Fibroblast of skin of back (primary cell): ENCODE results near the gene ZBTB5.
"Not testable (repeated sequence)": the region's sequence is repeated elsewhere in the genome, so short reads cannot be mapped to it uniquely, and the experiment has no call there.

Source experiments
- DNase-seq: peaks from one replicate; pipeline ENCODE4 v3.0.0-alpha.2; 2013

The ZBTB5 gene

GRCh38 chr9:37447111-37447510, 18.1 kb downstream of the ZBTB5 start:
- DNase-seq: no peak

GRCh38 chr9:37446401-37446800, 18.8 kb downstream of the ZBTB5 start:
- DNase-seq: no peak

GRCh38 chr9:37445832-37446231, 19.4 kb downstream of the ZBTB5 start:
- no peak for DNase-seq

- DNase-seq: no peak
Measured at GRCh38 chr9:37444890-37445289, 20.4 kb downstream of the ZBTB5 start.

- no peak for DNase-seq
Measured at GRCh38 chr9:37443566-37443965, 21.7 kb downstream of the ZBTB5 start.

GRCh38 chr9:37442556-37442955, 22.7 kb downstream of the ZBTB5 start:
- DNase-seq: no peak

- DNase-seq: no peak
Measured at GRCh38 chr9:37441776-37442370, 23.4 kb downstream of the ZBTB5 start.

- DNase-seq: no peak
Measured at GRCh38 chr9:37438359-37438758, 26.9 kb downstream of the ZBTB5 start.

- no peak for DNase-seq
Measured at GRCh38 chr9:37437621-37438020, 27.6 kb downstream of the ZBTB5 start.

- DNase-seq: no peak
Measured at GRCh38 chr9:37437010-37437409, 28.2 kb downstream of the ZBTB5 start.

GRCh38 chr9:37436540-37436939, 28.7 kb downstream of the ZBTB5 start:
- DNase-seq: no peak

- DNase-seq: no peak
Measured at GRCh38 chr9:37433867-37434371, 31.3 kb downstream of the ZBTB5 start.

- no peak for DNase-seq
Measured at GRCh38 chr9:37432020-37432419, 33.2 kb downstream of the ZBTB5 start.

- DNase-seq: no peak
Measured at GRCh38 chr9:37430841-37431597, 34.2 kb downstream of the ZBTB5 start.

GRCh38 chr9:37429441-37430285, 35.6 kb downstream of the ZBTB5 start:
- DNase-seq: no peak

- DNase-seq: no peak
Measured at GRCh38 chr9:37428345-37428744, 36.9 kb downstream of the ZBTB5 start.

- DNase-seq: no peak
Measured at GRCh38 chr9:37426846-37427245, 38.4 kb downstream of the ZBTB5 start.

- DNase-seq: not testable (repeated sequence)
Measured at GRCh38 chr9:37426431-37426830, 38.8 kb downstream of the ZBTB5 start.

GRCh38 chr9:37425298-37425752, 39.9 kb downstream of the ZBTB5 start:
- DNase-seq: peak; percentile 20

GRCh38 chr9:37424686-37425297, 40.5 kb downstream of the ZBTB5 start:
- DNase-seq: no peak

GRCh38 chr9:37424204-37424685, 41.0 kb downstream of the ZBTB5 start:
- no peak for DNase-seq

GRCh38 chr9:37423508-37423907, 41.7 kb downstream of the ZBTB5 start:
- DNase-seq: no peak
